GM19463 (cell line): ENCODE data around the gene KHDRBS2.

Experiments
- ATAC-seq: cut with Tn5 transposase; IDR thresholded peaks from one replicate; pipeline ENCODE4 v1.9.1; 2021; ENCODE audit warnings: mild to moderate bottlenecking, moderate library complexity; ENCODE audit not compliant: unreplicated experiment

Gene KHDRBS2

GRCh38 chr6:62192593-62192992, 93.4 kb downstream of the KHDRBS2 start:
- no peak for ATAC-seq

- ATAC-seq, result no peak
These were observed 110.8 kb downstream of the KHDRBS2 start for GRCh38 chr6:62175195-62175594.

- ATAC-seq, result no peak
These were observed 111.5 kb downstream of the KHDRBS2 start for GRCh38 chr6:62174548-62174947.

GRCh38 chr6:62167736-62168135, 118.3 kb downstream of the KHDRBS2 start:
- ATAC-seq, result no peak

- ATAC-seq, result no peak
These were observed 123.2 kb downstream of the KHDRBS2 start for GRCh38 chr6:62162858-62163257.

GRCh38 chr6:62152796-62153195, 133.2 kb downstream of the KHDRBS2 start:
- ATAC-seq, result no peak

GRCh38 chr6:62150048-62150663, 135.9 kb downstream of the KHDRBS2 start:
- ATAC-seq, result peak; percentile 83

GRCh38 chr6:62146954-62147853, 138.8 kb downstream of the KHDRBS2 start:
- ATAC-seq, result no peak

- no peak for ATAC-seq
These were observed 156.9 kb downstream of the KHDRBS2 start for GRCh38 chr6:62129127-62129526.

- ATAC-seq, result no peak
These were observed 166.6 kb downstream of the KHDRBS2 start for GRCh38 chr6:62119401-62119800.

GRCh38 chr6:62103186-62103859, 182.7 kb downstream of the KHDRBS2 start:
- ATAC-seq, result no peak

GRCh38 chr6:62102387-62102786, 183.6 kb downstream of the KHDRBS2 start:
- no peak for ATAC-seq

GRCh38 chr6:62090442-62091229, 195.4 kb downstream of the KHDRBS2 start:
- no peak for ATAC-seq

- ATAC-seq, result no peak
These were observed 196.2 kb downstream of the KHDRBS2 start for GRCh38 chr6:62089781-62090180.

- ATAC-seq, result no peak
These were observed 200.0 kb downstream of the KHDRBS2 start for GRCh38 chr6:62086047-62086446.

GRCh38 chr6:62075869-62076268, 210.2 kb downstream of the KHDRBS2 start:
- ATAC-seq, result no peak

- ATAC-seq, result no peak
These were observed 226.1 kb downstream of the KHDRBS2 start for GRCh38 chr6:62059901-62060300.

GRCh38 chr6:62057300-62057699, 228.7 kb downstream of the KHDRBS2 start:
- no peak for ATAC-seq

- no peak for ATAC-seq
These were observed 240.5 kb downstream of the KHDRBS2 start for GRCh38 chr6:62045502-62045901.

- no peak for ATAC-seq
These were observed 242.9 kb downstream of the KHDRBS2 start for GRCh38 chr6:62043084-62043483.

GRCh38 chr6:62042429-62042828, 243.6 kb downstream of the KHDRBS2 start:
- no peak for ATAC-seq
